Endothelial cell of umbilical vein (primary cell): ENCODE results near the gene TNFAIP8L3. TPM values are rescaled to one million over a fixed set of nuclear protein-coding genes. Genes with fewer than 3 reads are reported as not detected.

Experiments used
- BruUV-seq: library from RNA; stranded (reverse); fragments of 400-500 nt; replicated peaks from 2 replicates; lab custom pipeline; 2021; lab: Mats Ljungman, UMichigan
- CTCF ChIA-PET: fragments of 300-600, 350-600 bp; sonication (Branson Sonifier 250); formaldehyde crosslinking; loops from one replicate; lab custom pipeline; 2021; ENCODE audit warnings: antibody characterized with exemption, inconsistent platforms; lab: Charles Lee
- POLR2A ChIA-PET: fragments of 300-600, 350-600 bp; sonication (Branson Sonifier 250); formaldehyde crosslinking; loops from one replicate; lab custom pipeline; 2021; ENCODE audit warnings: antibody characterized with exemption, inconsistent platforms; lab: Charles Lee
- DNase-seq: peaks from one replicate; pipeline ENCODE4 v3.0.0-alpha.2; 2011; ENCODE audit warnings: low read depth, low spot score
- FAIRE-seq: peaks from 2 replicates; lab custom pipeline; 2011; peaks lifted over from hg19 to GRCh38; lab: Jason Lieb, UNC
- H2AFZ ChIP-seq: 2 replicates; pipeline ENCODE4 v1.6.0; 2012; ENCODE audit warnings: low read depth, low read length, control low read depth, inconsistent platforms
- H3K27ac ChIP-seq: 2 replicates; pipeline ENCODE4 v1.5.1; 2011; ENCODE audit warnings: low read depth, mild to moderate bottlenecking, control low read depth, low read length, moderate library complexity; ENCODE audit not compliant: insufficient read depth
- H3K27me3 ChIP-seq, 2 experiments: 2 replicates each; pipeline versions ENCODE4 v1.6.0 to v1.6.1; 2011; ENCODE audit warnings: low read length in 2 of 2, mixed read lengths in 1 of 2; ENCODE audit not compliant: control insufficient read depth in 2 of 2, insufficient read depth in 2 of 2
- H3K36me3 ChIP-seq, 2 experiments: 2 replicates in 1 of 2; 3 replicates in 1 of 2; pipeline ENCODE4 v1.5.1; 2011; ENCODE audit warnings: low read length in 2 of 2, mild to moderate bottlenecking in 1 of 2, moderate library complexity in 1 of 2; ENCODE audit not compliant: control insufficient read depth in 2 of 2, insufficient read depth in 2 of 2; ENCODE audit errors: extremely low read depth in 1 of 2
- H3K4me1 ChIP-seq: 3 replicates; pipeline ENCODE4 v1.5.1; 2011; ENCODE audit warnings: mild to moderate bottlenecking, low read length; ENCODE audit not compliant: control insufficient read depth, insufficient read depth; ENCODE audit errors: extremely low read depth
- H3K4me2 ChIP-seq: 2 replicates; pipeline ENCODE4 v1.6.1; 2011; ENCODE audit warnings: low read length, control low read depth, mixed read lengths; ENCODE audit not compliant: insufficient read depth
- H3K4me3 ChIP-seq, 3 experiments: fragments of 200-600 bp in 1 of 3; sonication (generic), shearing (Covaris generic) in 1 of 3; replicated peaks in 1 of 3; 2 replicates each; pipeline ENCODE4 v1.5.1; 2011 to 2016; ENCODE audit warnings: control low read depth in 3 of 3, low read length in 3 of 3, mild to moderate bottlenecking in 2 of 3, inconsistent platforms in 1 of 3, low read depth in 1 of 3, moderate library complexity in 1 of 3; ENCODE audit not compliant: insufficient read depth in 1 of 3
- H3K79me2 ChIP-seq: 2 replicates; pipeline ENCODE4 v1.6.0; 2012; ENCODE audit warnings: low read length, inconsistent platforms; ENCODE audit not compliant: control insufficient read depth, insufficient read depth
- H3K9ac ChIP-seq: replicated peaks from 2 replicates; pipeline ENCODE3; 2011; ENCODE audit warnings: low read length, control low read depth; ENCODE audit not compliant: insufficient read depth; ENCODE audit errors: extremely low read depth
- H3K9me1 ChIP-seq: replicated peaks from 3 replicates; pipeline ENCODE4 v1.6.0; 2011; ENCODE audit warnings: mild to moderate bottlenecking, low read length; ENCODE audit not compliant: control insufficient read depth, insufficient read depth; ENCODE audit errors: extremely low read depth
- H3K9me3 ChIP-seq: replicated peaks from 2 replicates; pipeline ENCODE4 v1.5.1; 2012; ENCODE audit warnings: low read length, inconsistent platforms; ENCODE audit not compliant: control insufficient read depth, insufficient read depth
- H4K20me1 ChIP-seq: replicated peaks from 2 replicates; pipeline ENCODE3; 2011; ENCODE audit warnings: mild to moderate bottlenecking, low read length; ENCODE audit not compliant: control insufficient read depth, insufficient read depth; ENCODE audit errors: extremely low read depth
- EZH2 ChIP-seq: IDR thresholded peaks from 2 replicates; pipeline ENCODE4 v1.6.1; 2012; ENCODE audit warnings: borderline replicate concordance, low read depth, mild to moderate bottlenecking, moderate library complexity, low read length, inconsistent platforms; ENCODE audit not compliant: severe bottlenecking
- FOS ChIP-seq: IDR thresholded peaks from 2 replicates; pipeline ENCODE4 v1.6.1; 2011; ENCODE audit warnings: mild to moderate bottlenecking, low read length, moderate library complexity, borderline replicate concordance; ENCODE audit not compliant: insufficient read depth
- GATA2 ChIP-seq: IDR thresholded peaks from 2 replicates; pipeline ENCODE4 v1.7.0; 2011; ENCODE audit warnings: low read depth, mild to moderate bottlenecking, moderate library complexity, mixed read lengths, low read length; ENCODE audit not compliant: insufficient read length, insufficient read depth
- JUN ChIP-seq: IDR thresholded peaks from 2 replicates; pipeline ENCODE4 v1.6.1; 2011; ENCODE audit warnings: borderline replicate concordance, low read depth; ENCODE audit not compliant: insufficient read length, insufficient read depth
- MYC ChIP-seq: IDR thresholded peaks from one replicate; pipeline ENCODE4 v1.6.1; 2011; ENCODE audit warnings: mild to moderate bottlenecking, low read depth, low read length
- POLR2A ChIP-seq: IDR thresholded peaks from 2 replicates; pipeline ENCODE4 v1.6.1; 2012; ENCODE audit warnings: low read depth, mild to moderate bottlenecking, control low read depth, low read length
- POLR2AphosphoS5 ChIP-seq: IDR thresholded peaks from 2 replicates; pipeline ENCODE4 v1.6.1; 2012; ENCODE audit warnings: low read depth, mild to moderate bottlenecking, control low read depth, low read length, moderate library complexity; ENCODE audit not compliant: insufficient read depth
- dilution Hi-C: fragments of 300-500 bp; cut with MboI; formaldehyde crosslinking; loops from one replicate; pipeline ENCODE4 v1.15.0; 2019; ENCODE audit warnings: low sequenced_read_pairs; ENCODE audit not compliant: extremely low pct_ligation_motif_present
- intact Hi-C: fragments of 100-400 bp; cut with micrococcal nuclease; formaldehyde crosslinking; loops from one replicate; pipeline ENCODE4 v1.10.0; 2022
- polyA plus RNA-seq, 4 experiments: library from polyadenylated mRNA; depleted of rRNA in 3 of 4; stranded (reverse) in 3 of 4; unstranded in 1 of 4; fragments of >200 nt; gene quantifications; 2 replicates each; pipeline versions ENCODE4 v1.2.1 to v1.2.3, GENCODE V29; 2011 to 2012; ENCODE audit warnings: missing spikeins in 1 of 4
- total RNA-seq: library from RNA; stranded (reverse); gene quantifications from 2 replicates; pipeline ENCODE4 v1.2.3, GENCODE V29; 2021
- TF ChIP-seq, protein P1 (sequence below), 2 donors: IDR thresholded peaks; 1 replicate in 1 of 2; 2 replicates in 1 of 2; pipeline ENCODE4 v1.5.1; 2011; ENCODE audit warnings: low read length in 2 of 2, mild to moderate bottlenecking in 2 of 2, moderate library complexity in 2 of 2, control low read depth in 1 of 2, inconsistent platforms in 1 of 2, low read depth in 1 of 2; ENCODE audit not compliant: insufficient read depth in 1 of 2; ENCODE audit errors: extremely low read depth in 1 of 2
- TF ChIP-seq, protein P2 (sequence below): IDR thresholded peaks from 2 replicates; pipeline ENCODE4 v1.6.1; 2011; ENCODE audit not compliant: insufficient read depth, insufficient read length

TNFAIP8L3 gene
- total and polyA plus RNA-seq, 2 donors (not counting 3 experiments of a cell fraction or from before 2014, with no cell fraction given), result 8.8 to 38.3 TPM

DNA sequence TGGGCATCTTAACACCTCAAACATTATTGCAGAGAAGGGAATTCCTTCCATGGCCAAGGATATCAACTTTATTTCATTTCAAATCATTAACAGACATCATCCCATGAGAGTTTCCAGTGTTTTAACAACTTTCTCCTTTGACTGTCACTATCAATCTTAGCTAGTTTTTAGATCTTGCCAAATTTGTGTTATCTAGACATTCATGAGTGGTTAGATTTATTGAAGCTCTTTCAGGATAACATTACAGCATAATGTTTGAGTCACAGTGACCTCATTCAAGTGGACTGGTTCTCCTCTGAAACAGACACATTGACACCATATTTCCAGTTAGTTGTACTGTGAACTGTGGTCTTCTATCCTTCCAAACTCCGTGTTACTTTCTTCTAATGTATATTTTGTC is 8.6 kb upstream of the TNFAIP8L3 start:
- no peak for TF ChIP-seq POLR2A
- TF ChIP-seq GATA2, result no peak
- no peak for TF ChIP-seq POLR2AphosphoS5
- peak; percentile 43 for TF ChIP-seq FOS
- TF ChIP-seq JUN, result no peak
- TF ChIP-seq MYC, result no peak
- H2AFZ ChIP-seq, result no peak overlapping the region
- ChIA-PET CTCF (interaction anchor here (1.7 kb wide), 1 partner anchor 60 kb away, joined by 5 read pairs; no protein-coding TSS in a partner anchor), POLR2A (no interaction called here)
- peak; percentile 31 for DNase-seq
- no peaks in the 10 kb centered on the region for H3K36me3 ChIP-seq
- dilution Hi-C loops, result no loop called here
- peaks cover 9% of the 10 kb centered on the region for H3K4me1 ChIP-seq
- H3K4me3 ChIP-seq, result no peak overlapping the region
- no peaks in the 10 kb centered on the region for H3K27me3 ChIP-seq
- H3K27ac ChIP-seq, result no peak overlapping the region
- H3K9me3 ChIP-seq, result no peaks in the 10 kb centered on the region
- no TSS peak for BruUV-seq
- no peaks in the 10 kb centered on the region for H4K20me1 ChIP-seq
- FAIRE-seq, result peak; percentile 62
- H3K79me2 ChIP-seq, result no peaks in the 10 kb centered on the region
- no peak overlapping the region for H3K9ac ChIP-seq
- intact Hi-C loops, result no loop called here
- H3K9me1 ChIP-seq, result no peaks in the 10 kb centered on the region
- no peak overlapping the region for H3K4me2 ChIP-seq

DNA sequence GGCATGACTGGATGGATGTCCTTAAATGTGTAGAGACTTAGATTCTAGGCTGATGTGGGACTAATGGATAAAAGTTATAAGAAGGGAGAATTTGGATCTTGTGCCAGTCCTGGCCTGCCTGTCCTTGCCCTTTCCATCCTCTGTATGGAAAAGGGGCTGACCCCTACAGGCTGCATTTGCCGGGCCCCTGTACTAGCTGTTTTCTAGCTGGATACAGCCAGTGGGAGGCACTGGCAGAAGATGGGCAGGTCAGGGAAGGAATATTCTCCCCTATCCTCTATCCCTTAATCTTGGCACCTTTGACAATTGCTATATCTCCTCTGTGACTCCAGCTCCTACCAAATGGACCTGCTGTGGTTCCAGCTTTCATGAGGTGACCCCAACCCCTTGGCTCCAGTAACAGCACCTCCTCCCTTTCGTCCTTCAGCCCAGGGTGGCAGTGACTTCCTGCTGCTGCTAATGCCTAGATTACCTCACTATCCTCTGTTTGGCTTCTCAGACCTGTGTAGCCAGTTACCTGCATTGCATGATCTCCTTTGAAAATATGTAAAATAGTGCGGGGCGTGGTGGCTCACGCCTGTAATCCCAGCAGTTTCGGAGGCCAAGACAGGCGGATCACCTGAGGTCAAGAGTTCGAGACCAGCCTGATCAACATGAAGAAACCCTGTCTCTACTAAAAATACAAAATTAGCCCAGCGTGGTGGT is 6.2 kb upstream of the TNFAIP8L3 start:
- ChIA-PET CTCF (interaction anchor here (1.0 to 4.3 kb wide), 4 partner anchors 19 to 62 kb away, joined by 3 to 28 read pairs (median 3); no protein-coding TSS in a partner anchor), POLR2A (interaction anchor here (0.7 kb wide), 1 partner anchor 61 kb away, joined by 3 read pairs; no protein-coding TSS in a partner anchor)
- Histone ChIP-seq H3K4me2 (no peak overlapping the region), H3K27ac (no peak overlapping the region), H3K27me3 (no peaks in the 10 kb centered on the region), H3K4me3 (no peak overlapping the region), H2AFZ (no peak overlapping the region), H3K79me2 (peaks cover 3% of the 10 kb centered on the region), H3K4me1 (peaks cover 31% of the 10 kb centered on the region), H3K9me1 (no peaks in the 10 kb centered on the region), H4K20me1 (no peaks in the 10 kb centered on the region), H3K36me3 (no peaks in the 10 kb centered on the region), H3K9me3 (no peaks in the 10 kb centered on the region), H3K9ac (no peak overlapping the region)
- TF ChIP-seq MYC, result no peak
- no peak for TF ChIP-seq FOS
- TF ChIP-seq, protein P1, sequence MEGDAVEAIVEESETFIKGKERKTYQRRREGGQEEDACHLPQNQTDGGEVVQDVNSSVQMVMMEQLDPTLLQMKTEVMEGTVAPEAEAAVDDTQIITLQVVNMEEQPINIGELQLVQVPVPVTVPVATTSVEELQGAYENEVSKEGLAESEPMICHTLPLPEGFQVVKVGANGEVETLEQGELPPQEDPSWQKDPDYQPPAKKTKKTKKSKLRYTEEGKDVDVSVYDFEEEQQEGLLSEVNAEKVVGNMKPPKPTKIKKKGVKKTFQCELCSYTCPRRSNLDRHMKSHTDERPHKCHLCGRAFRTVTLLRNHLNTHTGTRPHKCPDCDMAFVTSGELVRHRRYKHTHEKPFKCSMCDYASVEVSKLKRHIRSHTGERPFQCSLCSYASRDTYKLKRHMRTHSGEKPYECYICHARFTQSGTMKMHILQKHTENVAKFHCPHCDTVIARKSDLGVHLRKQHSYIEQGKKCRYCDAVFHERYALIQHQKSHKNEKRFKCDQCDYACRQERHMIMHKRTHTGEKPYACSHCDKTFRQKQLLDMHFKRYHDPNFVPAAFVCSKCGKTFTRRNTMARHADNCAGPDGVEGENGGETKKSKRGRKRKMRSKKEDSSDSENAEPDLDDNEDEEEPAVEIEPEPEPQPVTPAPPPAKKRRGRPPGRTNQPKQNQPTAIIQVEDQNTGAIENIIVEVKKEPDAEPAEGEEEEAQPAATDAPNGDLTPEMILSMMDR (IDR thresholded peaks at IDR 0.05; ENCODE audit: extremely low read depth in 1 of 2, insufficient read depth in 1 of 2, low read depth in 1 of 2, low read length in 2 of 2), result no peak
- TF ChIP-seq JUN, result no peak
- TF ChIP-seq POLR2A, result no peak
- no peak for TF ChIP-seq EZH2
- TF ChIP-seq POLR2AphosphoS5, result no peak
- TF ChIP-seq GATA2, result no peak
- TF ChIP-seq, protein P2, sequence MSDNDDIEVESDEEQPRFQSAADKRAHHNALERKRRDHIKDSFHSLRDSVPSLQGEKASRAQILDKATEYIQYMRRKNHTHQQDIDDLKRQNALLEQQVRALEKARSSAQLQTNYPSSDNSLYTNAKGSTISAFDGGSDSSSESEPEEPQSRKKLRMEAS, result no peak
- intact Hi-C loops, result no loop called here
- no peak for FAIRE-seq
- no TSS peak for BruUV-seq
- no peak for DNase-seq
- dilution Hi-C loops, result no loop called here
